ENCODE data around the gene XRCC2.

GRCh38 chr7:152607007-152607406, 68.9 kb downstream of the XRCC2 start:
- TF ChIP-seq STAT1 (IDR thresholded peaks at IDR 0.05; ENCODE audit: unreplicated experiment), result no peak
- TF ChIP-seq CTCF (conservative IDR thresholded peaks at IDR 0.05; ENCODE audit: low read depth in 2 of 2), result no peak
- TF ChIP-seq CREB1 (CRISPR knock-in tag; IDR thresholded peaks at IDR 0.05; ENCODE audit: low read depth), result no peak
- TF ChIP-seq POLR2AphosphoS5 (IDR thresholded peaks at IDR 0.05; ENCODE audit: low read depth), result no peak
- TF ChIP-seq REST (IDR thresholded peaks at IDR 0.05; ENCODE audit: unreplicated experiment), result no peak
- no peak for TF ChIP-seq EZH2phosphoT487 (IDR thresholded peaks at IDR 0.05; ENCODE audit: unreplicated experiment)
- no peak for TF ChIP-seq ZNF331 (CRISPR knock-in tag; IDR thresholded peaks at IDR 0.05; ENCODE audit: low read depth)
- TF ChIP-seq EZH2 (IDR thresholded peaks at IDR 0.05; ENCODE audit: low read depth, unreplicated experiment), result no peak
- TF ChIP-seq ETS1 (IDR thresholded peaks at IDR 0.05), result no peak
- no peak for TF ChIP-seq JUNB (IDR thresholded peaks at IDR 0.05; ENCODE audit: unreplicated experiment)
- TF ChIP-seq NANOG (IDR thresholded peaks at IDR 0.05; ENCODE audit: borderline replicate concordance), result no peak

All from GM23338 (cell line).